IPS DF 19.7 (cell line): ENCODE measurements around the gene OR2V1.
"Not testable (repeated sequence)": the region's sequence is repeated elsewhere in the genome, so short reads cannot be mapped to it uniquely, and the experiment has no call there.

ENCODE experiments used
- DNase-seq: peaks from one replicate; pipeline ENCODE4 v3.0.0-alpha.2; 2013; ENCODE audit warnings: low read depth, low spot score

OR2V1 gene

DNA sequence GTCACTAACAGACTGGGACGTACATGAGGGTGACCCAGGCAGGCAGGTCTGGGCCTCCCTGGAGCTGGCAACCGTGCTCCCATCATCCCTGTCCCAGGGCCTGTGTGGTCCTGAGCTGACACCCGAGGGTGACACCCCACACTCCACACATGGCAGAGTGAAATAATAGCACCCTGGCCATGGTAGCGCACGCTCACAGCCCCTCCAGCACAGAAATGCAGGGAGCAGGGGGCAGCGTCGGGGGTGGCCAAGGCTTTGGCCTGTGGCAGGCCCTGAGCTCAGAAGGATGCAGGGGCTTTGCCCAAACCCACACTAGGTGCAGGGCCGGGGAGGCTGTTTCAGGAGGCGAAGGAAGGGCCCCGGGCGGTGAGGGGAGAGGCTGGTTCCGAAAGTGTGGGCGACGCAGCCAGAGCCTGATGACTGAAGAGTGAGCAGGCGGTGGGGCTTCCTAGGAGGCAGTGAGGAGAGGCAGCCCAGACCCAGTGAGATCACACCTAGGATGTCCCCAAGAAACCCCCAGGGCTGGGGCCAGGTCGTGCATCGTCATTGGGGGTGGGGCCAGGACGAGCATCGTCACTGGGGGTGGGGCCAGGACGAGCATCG lies 29.3 kb upstream of the OR2V1 start:
- DNase-seq = no peak

DNA sequence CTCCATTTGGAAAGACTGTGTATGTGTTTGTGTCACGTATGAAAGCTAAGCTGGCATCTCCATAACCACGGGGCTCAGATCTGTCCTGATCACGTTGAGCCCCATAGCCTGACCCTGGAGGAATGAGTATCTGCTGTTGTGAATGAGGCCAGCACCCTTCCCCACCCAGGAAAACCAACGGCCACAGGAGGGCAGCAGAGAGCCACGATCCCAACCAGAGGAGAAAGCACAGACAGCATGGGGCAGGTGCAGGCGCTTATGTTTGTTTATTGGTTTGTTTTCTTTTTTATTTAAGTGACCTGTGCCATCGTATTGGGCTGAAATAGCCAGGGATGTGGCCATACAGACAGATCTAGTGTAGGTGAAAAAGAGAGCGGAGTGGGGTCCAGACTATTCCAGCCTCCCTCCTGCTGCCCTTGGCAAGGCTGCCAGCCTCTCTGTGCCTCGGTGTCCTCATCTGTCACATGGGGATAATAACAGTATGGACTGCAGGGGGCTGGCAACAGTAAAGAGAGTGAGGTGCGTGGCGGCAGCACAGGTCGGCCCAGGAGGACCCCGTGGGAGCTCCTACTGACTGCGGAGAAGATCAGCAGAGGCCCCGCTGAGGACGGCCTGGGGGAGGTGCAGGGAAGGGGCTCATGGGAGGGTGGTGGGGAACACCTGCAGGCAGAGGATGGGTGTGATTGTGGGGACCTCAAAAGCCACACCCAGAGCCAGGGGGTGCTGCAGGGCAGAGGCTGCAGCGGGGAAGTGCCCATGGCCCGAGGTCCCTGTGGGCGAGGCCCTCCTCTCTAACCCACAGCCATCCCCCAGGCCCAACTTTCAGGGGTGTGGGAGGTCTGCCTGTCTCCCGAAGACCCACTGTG lies 28.6 kb upstream of the OR2V1 start:
- DNase-seq = no peak

DNA sequence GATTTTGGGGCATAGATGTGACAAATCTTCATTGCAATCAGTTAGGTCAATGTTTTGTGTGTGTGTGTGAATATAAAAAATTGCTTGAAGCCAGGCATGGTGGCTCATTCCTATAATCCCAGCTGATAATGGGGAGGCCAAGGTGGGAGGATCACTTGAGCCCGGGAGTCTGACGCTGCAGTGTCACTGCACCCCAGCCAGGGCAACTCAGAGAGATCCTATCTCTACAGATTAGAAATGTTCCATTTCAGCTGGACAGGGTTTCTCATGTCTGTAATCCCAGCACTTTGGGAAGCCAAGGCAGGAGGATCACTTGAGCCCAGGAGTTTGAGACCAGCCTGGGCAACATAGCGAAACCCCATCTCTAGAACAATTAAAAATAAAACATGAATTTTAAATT lies 27.9 kb upstream of the OR2V1 start:
- DNase-seq = no peak

- no peak for DNase-seq
Observed at GRCh38 chr5:181156758-181157157, 25.8 kb upstream of the OR2V1 start.

DNA sequence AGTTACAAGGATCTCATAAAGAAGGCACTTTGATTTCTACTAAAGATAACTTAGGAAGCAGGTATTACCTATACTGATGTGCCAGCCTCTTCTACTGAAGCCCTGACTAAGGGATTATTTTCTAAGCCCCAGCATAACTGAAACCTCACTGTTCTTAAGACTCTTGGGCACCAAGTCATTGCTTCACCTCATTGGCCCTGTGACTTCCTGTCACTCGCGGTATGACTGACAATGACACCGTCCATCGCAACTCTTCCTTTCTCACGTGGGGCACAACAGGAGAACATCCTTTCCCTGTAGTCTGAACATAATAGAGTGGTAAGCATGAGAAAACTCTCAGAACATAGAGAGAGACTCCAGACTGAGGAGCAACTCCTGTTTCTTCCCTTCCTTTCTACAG lies 22.8 kb upstream of the OR2V1 start:
- DNase-seq = no peak

DNA sequence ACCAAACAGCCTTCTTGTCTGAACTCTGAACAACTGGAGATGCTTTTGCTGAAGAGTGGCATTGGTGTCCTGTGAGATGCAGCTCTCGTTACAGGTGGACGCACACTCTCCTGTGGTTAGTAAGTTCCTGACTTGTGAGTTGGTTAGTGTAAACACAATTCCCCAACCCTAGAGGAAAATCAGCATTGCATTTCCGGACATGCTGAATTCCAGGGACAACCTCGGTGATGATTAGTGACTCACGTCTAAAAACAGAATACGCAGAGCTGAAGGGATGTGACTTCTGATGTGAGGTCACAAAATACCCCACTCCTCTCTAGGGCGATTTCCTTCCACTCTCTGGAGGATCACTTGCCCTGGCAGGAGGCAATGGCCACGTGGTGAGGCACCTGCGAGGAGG lies 21.4 kb upstream of the OR2V1 start:
- no peak for DNase-seq

GRCh38 chr5:181151146-181151545 lies 20.2 kb upstream of the OR2V1 start:
- no peak for DNase-seq

DNA sequence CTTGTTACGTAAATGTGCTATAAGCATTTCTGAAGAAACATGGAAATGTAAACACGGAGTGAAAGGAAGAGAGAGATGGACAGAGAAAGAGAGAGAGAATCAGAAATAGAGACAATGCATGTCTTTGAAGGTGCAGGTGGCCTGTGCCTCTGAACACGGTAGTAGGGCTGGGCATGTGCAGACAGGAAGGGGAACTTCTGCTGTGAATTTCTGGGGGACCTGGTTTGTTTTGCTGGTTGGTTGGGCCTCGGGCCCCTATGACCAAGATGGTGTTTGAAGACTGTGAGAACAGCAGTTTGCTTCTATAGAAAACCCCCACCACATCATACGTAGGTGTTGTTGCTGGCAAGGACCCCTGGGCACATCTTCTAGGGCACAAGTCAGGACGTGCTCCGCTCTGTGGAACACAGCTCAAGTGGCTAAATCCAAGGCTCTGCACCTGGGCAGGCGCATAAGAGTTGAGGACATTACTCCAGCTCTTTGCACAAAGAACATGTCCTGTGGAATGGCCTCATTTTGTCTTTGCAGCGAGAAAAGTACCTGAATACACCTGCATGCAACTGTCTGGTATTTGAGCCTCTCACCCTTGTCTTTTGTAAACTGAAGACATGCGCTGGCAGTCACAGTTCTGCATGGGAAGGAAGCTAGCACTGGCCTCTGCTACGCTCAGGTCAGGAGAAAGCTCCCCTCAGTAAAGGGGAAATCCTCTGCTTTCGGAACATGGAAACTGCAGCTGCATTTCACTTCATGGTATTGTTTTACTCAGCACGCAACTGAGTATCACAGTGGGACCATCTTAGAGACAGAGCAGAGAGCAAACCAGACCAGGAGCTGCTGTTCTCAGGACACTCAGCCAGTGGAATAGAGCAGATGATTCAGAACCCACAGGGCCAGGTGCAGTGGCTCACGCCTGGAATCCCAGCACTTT lies 19.1 kb upstream of the OR2V1 start:
- DNase-seq = no peak

DNA sequence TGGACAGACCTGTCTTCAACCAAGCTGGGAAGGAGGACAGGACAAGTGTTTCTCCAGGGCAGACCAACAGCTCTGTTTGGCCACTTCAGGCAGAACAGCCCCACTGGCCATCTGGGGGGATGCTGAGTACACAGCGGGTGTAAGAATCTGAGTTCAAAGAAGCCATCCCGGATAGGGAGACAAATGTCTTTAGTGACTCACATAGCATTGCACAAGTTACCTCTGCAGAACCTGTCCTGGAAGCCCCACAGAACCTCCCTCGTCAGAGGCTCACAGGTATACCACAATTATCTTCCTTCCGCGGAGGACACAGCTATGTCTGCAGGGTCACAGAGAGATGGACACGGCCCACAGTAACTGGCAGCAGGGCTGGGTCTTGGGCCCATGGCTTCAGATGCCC lies 18.4 kb upstream of the OR2V1 start:
- no peak for DNase-seq

DNA sequence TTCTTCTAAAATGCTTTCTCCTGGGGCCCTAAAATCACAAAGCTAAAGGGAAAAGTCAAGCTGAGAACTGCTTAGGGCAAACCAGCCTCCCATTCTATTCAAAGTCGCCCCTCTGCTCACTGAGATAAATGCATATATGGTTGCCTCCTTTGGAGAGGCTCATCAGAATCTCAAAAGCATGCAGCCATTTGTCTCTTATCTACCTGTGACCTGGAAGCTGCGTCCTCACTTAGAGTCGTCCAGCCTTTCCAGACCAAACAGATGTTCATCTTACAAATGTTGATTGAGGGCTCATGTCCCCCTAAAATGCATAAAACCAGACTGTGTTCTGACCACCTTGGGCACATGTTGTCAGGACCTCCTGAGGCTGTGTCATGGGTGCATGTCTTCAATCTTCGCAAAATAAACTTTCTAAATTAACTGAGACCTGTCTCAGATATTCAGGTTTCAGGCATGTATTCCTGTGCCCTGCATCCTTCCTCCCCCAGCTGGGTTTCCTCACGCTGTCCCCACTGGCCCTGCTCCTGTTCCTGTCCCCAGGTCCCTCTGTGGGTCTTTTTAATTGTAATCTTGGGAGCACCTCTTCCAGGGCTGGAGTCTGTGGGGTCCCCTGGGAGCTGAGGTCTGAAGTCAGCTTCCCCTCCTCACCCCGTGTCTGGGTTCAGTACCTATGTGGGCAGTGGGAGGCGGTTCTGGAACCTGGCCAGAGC lies 16.1 kb upstream of the OR2V1 start, which contains the start of gene OR2V2:
Gene OR2V2, plus strand, starts transcription at position 660 of the 710 bp plus-strand sequence. CDS start 7,357 bp downstream, outside the sequence.
- not testable (repeated sequence) for DNase-seq

- DNase-seq = no peak
Observed at GRCh38 chr5:181145133-181145532, 14.2 kb upstream of the OR2V1 start.

- no peak for DNase-seq
Observed at GRCh38 chr5:181142054-181142453, 11.1 kb upstream of the OR2V1 start.

GRCh38 chr5:181140766-181141165 lies 9.8 kb upstream of the OR2V1 start:
- DNase-seq = no peak

- no peak for DNase-seq
Observed at GRCh38 chr5:181138258-181138657, 7.3 kb upstream of the OR2V1 start.

- DNase-seq = no peak
Observed at GRCh38 chr5:181136361-181136955, 5.5 kb upstream of the OR2V1 start.

- no peak for DNase-seq
Observed at GRCh38 chr5:181134259-181134658, 3.3 kb upstream of the OR2V1 start.

DNA sequence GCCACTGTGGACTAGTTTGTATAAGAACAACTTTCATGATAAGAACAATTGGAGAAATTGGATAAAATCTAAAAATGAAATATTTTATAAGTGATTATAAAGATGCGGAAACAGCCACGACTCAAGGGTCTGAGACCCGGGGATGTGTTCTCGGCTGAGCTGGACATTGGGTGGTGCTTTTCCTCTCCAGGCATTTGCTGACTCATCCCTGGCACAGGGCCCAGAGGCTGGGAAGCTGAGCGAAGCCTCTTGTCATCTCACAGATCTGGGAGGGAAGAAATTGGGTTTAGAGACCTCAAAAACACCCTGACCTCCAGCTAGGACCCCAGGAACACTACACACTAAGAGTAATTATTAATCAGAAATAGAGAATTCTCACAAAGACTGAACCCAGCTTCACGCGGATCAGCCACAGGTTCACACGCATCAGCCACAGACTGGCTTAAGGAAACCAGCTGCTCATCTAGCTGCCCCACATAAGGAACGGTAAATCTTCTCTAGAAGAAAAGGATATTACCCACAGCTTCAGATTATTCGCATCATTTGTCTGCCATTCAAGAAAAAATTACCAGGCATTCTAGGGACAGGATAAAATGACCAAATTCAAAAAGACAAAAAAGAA lies 2.8 kb upstream of the OR2V1 start:
- no peak for DNase-seq

GRCh38 chr5:181133083-181133482 lies 2.1 kb upstream of the OR2V1 start:
- no peak for DNase-seq

- DNase-seq = no peak
Observed at GRCh38 chr5:181131514-181131913, 545 bp upstream of the OR2V1 start.

DNA sequence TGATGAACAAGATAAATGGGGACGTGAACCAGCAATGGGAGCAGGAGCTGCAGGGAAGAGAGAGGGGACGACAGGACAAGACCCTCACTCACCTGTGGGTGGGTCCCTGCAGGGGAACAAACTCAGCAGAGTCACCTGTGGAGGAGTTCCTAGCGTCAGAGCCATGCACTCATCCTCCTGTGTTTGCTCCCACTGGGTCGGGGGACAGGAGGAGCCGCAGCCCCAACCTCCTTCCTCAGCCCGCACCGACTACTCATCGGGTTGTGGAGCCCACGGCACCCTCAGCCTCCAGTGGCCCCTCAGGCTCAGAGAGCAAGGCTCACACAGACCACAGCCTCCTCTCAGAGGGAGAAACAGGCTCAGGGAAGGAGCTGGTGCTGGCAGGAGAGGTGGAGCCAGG lies 888 bp downstream of the OR2V1 start:
- DNase-seq = not testable (repeated sequence)

DNA sequence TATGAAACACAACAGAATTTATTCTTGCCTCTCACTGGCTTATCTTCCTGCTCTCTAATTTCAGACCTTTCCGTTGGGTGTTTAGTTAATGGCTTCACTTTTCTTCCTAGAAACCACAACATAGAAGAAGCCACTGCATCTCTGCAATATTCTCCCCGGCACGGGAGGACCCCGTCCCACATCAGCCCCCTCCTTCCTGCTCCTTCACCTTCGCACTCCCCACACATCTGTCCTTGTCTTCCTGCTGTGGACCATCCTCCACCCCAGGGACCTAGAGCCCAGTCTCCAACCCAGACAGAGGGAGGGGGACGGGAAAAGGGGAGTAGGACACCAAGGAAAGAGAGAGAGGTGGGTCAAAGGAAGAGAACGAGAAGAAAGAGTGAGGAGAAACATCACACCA lies 1.4 kb downstream of the OR2V1 start:
- no peak for DNase-seq
